CD8-positive, alpha-beta memory T cell (primary cell): Measurements from ENCODE around the gene OR2H2. TPM values are rescaled to one million over a fixed set of nuclear protein-coding genes. Genes with fewer than 3 reads are reported as not detected.

ENCODE experiments used
- CTCF ChIA-PET: fragments of 350-600 bp; sonication (Branson Sonifier 250); formaldehyde crosslinking; loops from one replicate; lab custom pipeline; 2021; ENCODE audit warnings: antibody characterized with exemption; lab: Charles Lee
- POLR2A ChIA-PET: fragments of 350-600 bp; sonication (Branson Sonifier 250); formaldehyde crosslinking; loops from one replicate; lab custom pipeline; 2021; ENCODE audit warnings: antibody characterized with exemption; lab: Charles Lee
- DNase-seq, 5 donors: peaks; one replicate each; pipeline versions ENCODE4 v3.0.0 to v3.0.0-alpha.2; 2020 to 2022; ENCODE audit warnings: mixed read lengths in 1 of 5
- H3K27ac ChIP-seq: one replicate; pipeline ENCODE4 v1.7.0; 2013; ENCODE audit warnings: low read depth, mild to moderate bottlenecking, low read length, moderate library complexity
- H3K27me3 ChIP-seq: 2 replicates; pipeline ENCODE4 v1.7.0; 2013; ENCODE audit warnings: low read length, mild to moderate bottlenecking; ENCODE audit not compliant: insufficient read depth, poor library complexity, severe bottlenecking
- H3K36me3 ChIP-seq: 2 replicates; pipeline ENCODE4 v1.7.0; 2013; ENCODE audit warnings: mild to moderate bottlenecking, low read length, moderate library complexity; ENCODE audit not compliant: insufficient read depth
- H3K4me1 ChIP-seq: 2 replicates; pipeline ENCODE4 v1.7.0; 2013; ENCODE audit warnings: mild to moderate bottlenecking, low read length, moderate library complexity; ENCODE audit not compliant: insufficient read depth
- H3K4me3 ChIP-seq: 2 replicates; pipeline ENCODE4 v1.7.0; 2013; ENCODE audit warnings: mild to moderate bottlenecking, low read length
- H3K9me3 ChIP-seq: 2 replicates; pipeline ENCODE4 v1.7.0; 2013; ENCODE audit warnings: mild to moderate bottlenecking, low read length
- H3K27ac Mint-ChIP-seq, 8 donors: one replicate each; pipeline ENCODE4 v1.8.0; 2020 to 2021; ENCODE audit warnings: mixed read lengths in 8 of 8, mild to moderate bottlenecking in 6 of 8, inconsistent platforms in 3 of 8, moderate library complexity in 3 of 8
- H3K27me3 Mint-ChIP-seq, 2 donors: one replicate each; pipeline ENCODE4 v1.8.0; 2020 to 2021; ENCODE audit warnings: mixed read lengths in 2 of 2, mild to moderate bottlenecking in 1 of 2, moderate library complexity in 1 of 2
- H3K36me3 Mint-ChIP-seq, 3 donors: one replicate each; pipeline ENCODE4 v1.8.0; 2020 to 2021; ENCODE audit warnings: mixed read lengths in 3 of 3, inconsistent platforms in 1 of 3, mild to moderate bottlenecking in 1 of 3
- H3K4me1 Mint-ChIP-seq, 3 donors: one replicate each; pipeline ENCODE4 v1.8.0; 2020 to 2021; ENCODE audit warnings: mixed read lengths in 3 of 3, inconsistent platforms in 1 of 3, mild to moderate bottlenecking in 1 of 3
- H3K4me3 Mint-ChIP-seq, 7 donors: one replicate each; pipeline ENCODE4 v1.8.0; 2020 to 2021; ENCODE audit warnings: mixed read lengths in 7 of 7, mild to moderate bottlenecking in 6 of 7, moderate library complexity in 4 of 7, inconsistent platforms in 2 of 7
- H3K9me3 Mint-ChIP-seq, 5 donors: one replicate each; pipeline ENCODE4 v1.8.0; 2020 to 2022; ENCODE audit warnings: mixed read lengths in 5 of 5, mild to moderate bottlenecking in 3 of 5, moderate library complexity in 2 of 5, inconsistent platforms in 1 of 5
- polyA plus RNA-seq: library from polyadenylated mRNA; unstranded; fragments of 300-500 nt; fragmentation: Illumina TruSeq; gene quantifications from one replicate; pipeline ENCODE4 v1.2.3, GENCODE V29; 2021
- total RNA-seq, 2 experiments: library from RNA; stranded (reverse); gene quantifications; one replicate each; pipeline ENCODE4 v1.2.3, GENCODE V29; 2021

OR2H2 gene
- total and polyA plus RNA-seq, 3 experiments from 2014 or later = not detected

- Histone ChIP-seq H3K36me3 (peaks cover 2% of the 10 kb centered on the region), H3K9me3 (no peaks in the 10 kb centered on the region), H3K4me3 (no peak overlapping the region), H3K27me3 (no peaks in the 10 kb centered on the region), H3K4me1 (no peaks in the 10 kb centered on the region), H3K27ac (no peak overlapping the region)
- ChIA-PET POLR2A (no interaction called here), CTCF (interaction anchor here (1.0 to 1.1 kb wide), 3 partner anchors 12 to 110 kb away, joined by 3 to 4 read pairs (median 3); no protein-coding TSS in a partner anchor)
- Mint-ChIP-seq H3K9me3 (no peaks in the 10 kb centered on the region), H3K36me3 (peaks cover 3 to 47% (median 3%) of the 10 kb centered on the region in 3 donors), H3K27ac (peak overlapping the region in 1 of 8 donors; percentile 20), H3K4me3 (no peak overlapping the region), H3K4me1 (no peaks in the 10 kb centered on the region), H3K27me3 (peaks cover 0 to 1% of the 10 kb centered on the region in 2 donors)
- no peak for DNase-seq
Observed at GRCh38 chr6:29617782-29618554, 33.0 kb downstream of the OR2H2 start.

GRCh38 chr6:29619578-29620160, 34.7 kb downstream of the OR2H2 start:
- no peaks in the 10 kb centered on the region for H3K4me1 Mint-ChIP-seq
- no peak for DNase-seq
- no peaks in the 10 kb centered on the region for H3K9me3 ChIP-seq
- peaks cover 0 to 5% of the 10 kb centered on the region in 2 donors for H3K27me3 Mint-ChIP-seq
- ChIA-PET POLR2A (no interaction called here), CTCF (no interaction called here)
- peaks cover 0 to 33% (median under 1%) of the 10 kb centered on the region in 3 donors for H3K36me3 Mint-ChIP-seq
- no peak overlapping the region for H3K27ac ChIP-seq
- H3K27me3 ChIP-seq = no peaks in the 10 kb centered on the region
- no peaks in the 10 kb centered on the region for H3K9me3 Mint-ChIP-seq
- no peak overlapping the region for H3K4me3 Mint-ChIP-seq
- peak overlapping the region in 1 of 8 donors; percentile 8 for H3K27ac Mint-ChIP-seq
- no peaks in the 10 kb centered on the region for H3K36me3 ChIP-seq
- H3K4me3 ChIP-seq = no peak overlapping the region
- no peaks in the 10 kb centered on the region for H3K4me1 ChIP-seq

- peaks cover 0 to 8% of the 10 kb centered on the region in 2 donors for H3K27me3 Mint-ChIP-seq
- ChIA-PET POLR2A (no interaction called here), CTCF (no interaction called here)
Observed at GRCh38 chr6:29620630-29621029, 35.7 kb downstream of the OR2H2 start.

GRCh38 chr6:29624520-29624961, 39.6 kb downstream of the OR2H2 start:
- H3K9me3 Mint-ChIP-seq = no peaks in the 10 kb centered on the region
- peak overlapping the region in 1 of 7 donors; percentile 16 for H3K4me3 Mint-ChIP-seq
- peaks cover 18 to 20% (median 18%) of the 10 kb centered on the region in 3 donors for H3K4me1 Mint-ChIP-seq
- Histone ChIP-seq H3K4me3 (no peak overlapping the region), H3K36me3 (no peaks in the 10 kb centered on the region), H3K27me3 (no peaks in the 10 kb centered on the region), H3K9me3 (no peaks in the 10 kb centered on the region), H3K27ac (no peak overlapping the region), H3K4me1 (peaks cover 8% of the 10 kb centered on the region)
- H3K27me3 Mint-ChIP-seq = peaks cover 0 to 14% of the 10 kb centered on the region in 2 donors
- ChIA-PET POLR2A (no interaction called here), CTCF (interaction anchor here (1.1 to 8.4 kb wide), 2 partner anchors 11 to 25 kb away, joined by 3 to 34 read pairs; no protein-coding TSS in a partner anchor)
- peak overlapping the region in 3 of 8 donors; percentile 12 to 79 (median 36) for H3K27ac Mint-ChIP-seq
- peaks cover 0 to 25% (median 0%) of the 10 kb centered on the region in 3 donors for H3K36me3 Mint-ChIP-seq
- DNase-seq = no peak

More at GRCh38 chr6:29620630-29621029, 35.7 kb downstream of the OR2H2 start:
- Mint-ChIP-seq H3K27ac (peak overlapping the region in 3 of 8 donors; percentile 8 to 11 (median 9)), H3K9me3 (no peaks in the 10 kb centered on the region), H3K36me3 (peaks cover 0 to 32% (median 0%) of the 10 kb centered on the region in 3 donors), H3K4me3 (no peak overlapping the region), H3K4me1 (no peaks in the 10 kb centered on the region)
- H3K27me3 ChIP-seq = no peaks in the 10 kb centered on the region
- H3K9me3 ChIP-seq = no peaks in the 10 kb centered on the region
- DNase-seq = no peak
- H3K36me3 ChIP-seq = no peaks in the 10 kb centered on the region
- H3K4me1 ChIP-seq = no peaks in the 10 kb centered on the region
- no peak overlapping the region for H3K4me3 ChIP-seq
- H3K27ac ChIP-seq = no peak overlapping the region

- POLR2A ChIA-PET = no interaction called here
- H3K9me3 Mint-ChIP-seq = no peaks in the 10 kb centered on the region
- CTCF ChIA-PET = interaction anchor here (1.7 to 8.4 kb wide), 3 partner anchors 14 to 28 kb away, joined by 4 to 34 read pairs (median 12); no protein-coding TSS in a partner anchor
Observed at GRCh38 chr6:29625337-29625930, 40.5 kb downstream of the OR2H2 start.

GRCh38 chr6:29626948-29627754, 42.2 kb downstream of the OR2H2 start:
- no peak overlapping the region for H3K4me3 ChIP-seq
- Mint-ChIP-seq H3K27ac (peak overlapping the region; percentile 23 to 88 (median 59)), H3K36me3 (peaks cover 0 to 4% (median 1%) of the 10 kb centered on the region in 3 donors), H3K27me3 (peaks cover 3 to 20% of the 10 kb centered on the region in 2 donors), H3K4me3 (peak overlapping the region; percentile 62 to 77 (median 70)), H3K9me3 (no peaks in the 10 kb centered on the region), H3K4me1 (peaks cover 32 to 37% (median 35%) of the 10 kb centered on the region in 3 donors)
- peak overlapping the region; percentile 43 for H3K27ac ChIP-seq
- H3K36me3 ChIP-seq = no peaks in the 10 kb centered on the region
- H3K4me1 ChIP-seq = peaks cover 22% of the 10 kb centered on the region
- POLR2A ChIA-PET = interaction anchor here (0.5 to 1.8 kb wide), 3 partner anchors 23 to 1139 kb away, joined by 3 to 9 read pairs (median 3); no protein-coding TSS in a partner anchor
- peak in 1 of 5 donors; percentile 51 for DNase-seq
- no peaks in the 10 kb centered on the region for H3K9me3 ChIP-seq
- peaks cover 4% of the 10 kb centered on the region for H3K27me3 ChIP-seq
- CTCF ChIA-PET = interaction anchor here (1.7 to 8.4 kb wide), 3 partner anchors 12 to 27 kb away, joined by 4 to 34 read pairs (median 12); no protein-coding TSS in a partner anchor

More at GRCh38 chr6:29625337-29625930, 40.5 kb downstream of the OR2H2 start:
- Histone ChIP-seq H3K27ac (no peak overlapping the region), H3K36me3 (no peaks in the 10 kb centered on the region), H3K4me3 (no peak overlapping the region), H3K27me3 (peaks cover 3% of the 10 kb centered on the region), H3K9me3 (no peaks in the 10 kb centered on the region), H3K4me1 (peaks cover 8% of the 10 kb centered on the region)
- peaks cover 0 to 14% of the 10 kb centered on the region in 2 donors for H3K27me3 Mint-ChIP-seq
- H3K27ac Mint-ChIP-seq = peak overlapping the region in 4 of 8 donors; percentile 11 to 83 (median 34)
- no peak for DNase-seq
- H3K4me3 Mint-ChIP-seq = peak overlapping the region in 1 of 7 donors; percentile 76
- peaks cover 18 to 23% (median 21%) of the 10 kb centered on the region in 3 donors for H3K4me1 Mint-ChIP-seq
- peaks cover 0 to 18% (median 1%) of the 10 kb centered on the region in 3 donors for H3K36me3 Mint-ChIP-seq
